ENCODE results near the gene TTC34. TPM values are rescaled to one million over a fixed set of nuclear protein-coding genes. Genes with fewer than 3 reads are reported as not detected.
"Not testable (repeated sequence)": the region's sequence is repeated elsewhere in the genome, so short reads cannot be mapped to it uniquely, and the experiment has no call there.

TTC34 gene
- total RNA-seq, 1 experiment from 2014 or later, result 0.20 TPM

DNA sequence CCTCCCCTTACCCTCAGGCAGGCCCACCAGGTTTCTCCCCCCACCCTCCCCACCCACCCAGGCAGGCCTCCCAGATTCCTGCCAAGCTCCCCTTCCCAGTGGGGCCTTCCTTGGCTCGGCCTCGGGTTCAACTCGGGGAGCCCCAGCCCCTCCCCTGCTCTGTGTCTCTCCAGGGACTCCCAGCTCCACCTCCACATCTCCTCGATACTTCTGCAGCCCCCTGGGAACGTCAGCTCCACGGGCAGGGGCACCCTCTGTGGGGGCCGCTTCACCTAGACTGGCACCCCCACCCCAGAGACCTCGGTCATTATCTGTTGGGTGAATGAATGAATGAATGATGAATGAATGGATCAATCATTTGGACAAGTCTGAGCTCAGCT, 169.5 kb downstream of the TTC34 start:
- DNase-seq (ENCODE audit: extremely low read depth, low read depth), result no peak

DNA sequence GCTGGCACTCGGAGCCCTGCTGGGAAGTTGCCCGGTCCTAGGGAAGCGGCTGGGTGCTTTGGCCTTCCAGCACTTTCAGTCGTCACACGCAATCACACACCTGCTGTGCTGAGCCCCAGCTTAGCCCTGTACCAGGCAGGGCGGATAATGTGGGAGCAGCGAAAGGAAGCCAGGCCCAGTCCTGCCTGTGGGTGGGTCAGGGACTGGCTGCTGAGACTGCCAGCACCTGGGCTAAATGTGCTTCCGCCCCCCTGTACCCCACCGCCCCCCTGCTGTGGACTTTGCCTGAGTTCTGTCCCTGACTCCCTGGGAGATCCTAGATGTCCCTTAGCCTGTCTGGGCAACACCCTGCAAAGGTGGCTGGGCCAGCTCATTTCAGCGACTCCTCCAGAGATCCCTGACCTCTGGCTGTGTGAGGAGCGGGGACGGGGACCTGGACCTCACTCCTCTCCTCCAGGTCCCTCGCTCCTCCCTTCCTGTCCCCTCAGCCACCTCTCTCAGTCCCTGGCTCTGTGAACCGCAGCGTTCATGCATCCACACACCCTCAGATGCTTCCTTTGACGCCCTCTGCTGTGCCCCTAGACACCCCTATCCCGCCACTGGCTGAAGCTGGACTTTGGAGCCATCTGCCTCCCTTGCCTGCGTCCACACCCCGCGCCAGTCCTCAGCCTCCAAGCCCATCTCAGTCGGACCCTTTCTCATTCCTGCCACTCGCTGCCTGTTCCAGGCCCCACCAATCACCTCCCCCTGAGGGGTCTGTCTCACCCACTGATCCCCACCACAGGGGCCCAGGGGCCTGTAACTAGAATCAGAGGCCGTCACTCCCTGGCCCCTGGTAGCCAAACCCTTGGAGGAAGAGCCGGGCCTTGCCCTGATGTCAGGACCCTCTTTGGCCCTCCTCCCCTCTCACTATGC, 170.1 kb downstream of the TTC34 start:
- DNase-seq (ENCODE audit: extremely low read depth, low read depth), result no peak

DNA sequence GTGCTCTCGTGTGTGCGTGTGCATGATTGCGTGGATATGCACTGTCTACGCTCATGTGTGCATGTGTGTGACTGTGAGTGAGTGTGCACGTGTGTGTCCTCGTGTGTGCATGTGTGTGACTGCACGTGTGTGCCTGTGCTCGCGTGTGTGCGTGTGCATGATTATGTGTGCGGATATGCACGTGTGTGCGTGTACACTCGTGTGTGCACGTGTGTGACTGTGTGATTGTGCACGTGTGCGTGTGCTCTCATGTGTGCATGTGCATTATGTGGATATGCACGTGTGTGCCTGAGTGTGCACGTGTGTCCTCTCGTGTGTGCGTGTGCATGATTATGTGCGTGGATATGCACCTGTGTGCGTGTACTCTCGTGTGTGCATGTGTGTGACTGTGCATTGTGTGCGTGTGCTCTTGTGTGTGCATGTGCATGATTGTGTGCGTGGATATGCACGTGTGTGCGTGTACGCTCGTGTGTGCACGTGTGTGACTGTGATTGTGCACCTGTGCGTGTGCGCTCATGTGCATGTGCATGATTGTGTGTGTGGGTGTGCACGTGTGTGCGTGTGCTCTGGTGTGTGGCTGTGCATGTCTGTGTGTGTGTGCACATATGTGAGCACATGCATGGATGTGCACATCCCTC, 170.9 kb downstream of the TTC34 start:
- DNase-seq (ENCODE audit: extremely low read depth, low read depth), result no peak

DNA sequence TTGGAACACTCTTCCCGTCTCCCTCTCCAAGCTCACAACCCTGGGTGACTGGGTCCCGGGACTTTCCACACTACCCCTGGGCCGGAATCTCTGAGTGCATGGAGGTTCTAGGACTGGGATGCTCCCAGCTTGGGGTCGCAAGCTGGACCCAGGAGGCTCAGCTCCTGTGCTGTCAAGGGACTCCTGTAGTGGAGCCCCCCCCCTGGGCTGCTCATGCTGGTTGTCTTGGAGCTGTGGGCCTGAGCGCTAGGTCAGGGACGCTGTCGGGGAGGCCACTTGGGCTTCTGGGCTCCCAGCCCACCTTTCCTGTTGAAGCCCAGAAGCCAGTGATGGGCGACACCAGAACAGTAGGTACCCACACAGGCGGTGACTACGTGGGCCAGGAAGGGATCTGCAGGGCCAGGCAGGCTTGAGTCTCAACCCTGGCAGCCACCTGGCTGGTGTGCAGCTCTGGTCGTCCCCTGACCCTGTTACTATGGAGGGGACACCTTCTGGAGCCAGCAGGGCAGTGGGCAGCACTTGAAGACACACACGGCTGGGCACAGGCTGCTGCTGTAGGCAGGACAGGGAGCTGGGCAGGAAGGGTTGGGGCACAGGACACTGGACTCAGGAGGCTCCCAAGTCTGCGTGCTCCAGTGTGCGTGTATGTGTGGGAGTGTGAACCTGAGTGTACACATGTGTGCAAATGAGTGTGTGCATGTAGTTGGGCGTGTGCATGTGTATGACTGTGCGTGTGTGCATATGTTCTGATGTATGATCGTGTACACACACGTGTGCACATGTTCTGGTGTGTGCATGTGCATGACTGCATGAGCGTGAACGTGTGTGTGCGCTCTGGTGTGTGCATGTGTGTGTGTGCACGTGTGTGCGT, 171.6 kb downstream of the TTC34 start:
- no peak for DNase-seq (ENCODE audit: extremely low read depth, low read depth)

DNA sequence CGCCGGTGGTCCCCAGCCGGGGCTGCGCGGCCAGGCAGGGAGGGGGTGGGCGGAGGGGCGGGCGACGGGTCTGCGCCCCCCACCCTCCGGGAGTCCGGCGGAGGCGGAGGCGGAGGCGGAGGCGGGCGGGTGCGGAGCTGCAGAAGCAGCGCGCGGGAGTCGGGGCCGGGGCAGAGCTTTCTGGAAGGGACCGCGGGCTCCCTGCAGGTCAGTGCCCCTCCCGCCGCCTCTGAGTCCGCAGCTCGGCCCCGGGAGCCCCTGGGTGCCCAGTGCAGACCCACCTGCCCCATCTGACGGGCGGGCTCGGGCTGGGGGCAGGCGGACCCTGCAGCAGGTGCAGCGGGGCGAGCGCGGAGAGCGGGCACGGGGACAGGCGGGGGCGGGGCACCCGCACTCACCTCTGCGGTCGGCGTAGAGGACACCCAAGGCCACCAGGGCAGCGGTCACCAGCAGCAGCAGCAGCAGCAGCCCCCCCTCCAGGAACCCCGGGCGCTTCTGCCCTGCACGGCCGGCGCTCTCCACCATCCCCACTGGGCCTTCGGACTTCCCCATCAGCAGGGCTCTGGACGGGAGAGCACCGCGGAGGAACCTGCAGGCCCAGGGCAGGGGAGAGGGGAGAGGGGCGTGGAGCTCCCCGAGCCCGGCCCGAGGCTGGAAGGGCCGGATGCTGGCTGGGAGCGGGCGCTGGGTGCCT, 172.4 kb downstream of the TTC34 start:
- no peak for DNase-seq (ENCODE audit: extremely low read depth, low read depth)

DNA sequence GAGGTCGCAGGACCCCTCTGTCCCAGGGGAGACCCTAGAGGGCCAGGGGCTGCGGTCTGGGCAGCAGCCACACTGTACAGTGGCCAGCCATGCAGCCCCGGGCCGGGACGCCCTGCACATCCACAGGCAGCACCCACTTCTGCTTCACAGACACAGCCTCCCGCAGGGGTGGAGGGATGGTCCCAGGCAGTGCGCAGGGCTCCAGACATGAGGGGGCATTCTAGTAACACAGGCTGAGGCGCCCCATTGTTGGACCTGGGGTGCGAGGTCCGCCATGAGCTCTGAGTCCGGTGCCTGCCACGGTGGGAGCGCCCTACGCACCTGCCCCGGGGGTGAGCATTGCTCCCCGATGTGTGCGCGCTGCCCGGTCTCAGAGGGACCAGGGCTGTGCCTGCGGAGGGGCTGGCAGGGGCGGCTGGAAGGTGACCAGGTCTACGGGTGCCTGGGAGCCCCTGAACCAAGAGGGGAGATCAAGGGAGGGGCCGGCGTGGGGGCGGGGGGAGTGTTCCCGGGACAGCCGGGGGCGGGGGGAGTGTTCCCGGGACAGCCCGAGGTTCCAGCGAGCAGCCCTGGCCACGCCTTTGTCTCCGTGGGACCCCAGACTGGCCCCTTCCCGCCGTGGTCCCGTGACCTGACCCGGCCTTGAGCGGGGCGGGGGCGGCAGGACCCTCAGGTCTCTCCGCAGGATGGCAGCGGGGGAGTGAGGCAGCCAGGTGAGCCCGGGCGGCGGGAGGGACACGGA, 173.1 kb downstream of the TTC34 start:
- DNase-seq (ENCODE audit: extremely low read depth, low read depth), result no peak

DNA sequence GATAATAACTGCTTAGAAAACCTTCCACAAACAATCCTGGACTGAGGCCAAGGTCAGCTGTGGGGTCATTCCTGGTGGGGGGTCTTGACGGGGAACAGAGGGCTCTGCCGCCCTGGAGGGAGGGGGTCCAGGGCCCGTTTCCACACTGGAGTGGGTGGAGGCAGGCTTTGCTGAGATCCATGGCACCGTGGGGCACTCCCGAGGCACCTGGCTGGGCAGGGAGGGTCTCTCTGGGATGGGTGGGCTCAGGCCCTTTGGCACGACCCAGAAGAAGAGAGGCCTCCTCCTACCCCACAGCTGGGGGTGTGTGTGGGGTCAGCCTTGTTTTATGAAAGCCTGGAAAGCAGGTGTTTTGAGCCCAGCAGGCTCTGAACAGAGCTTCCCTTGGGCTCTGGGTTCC, 173.7 kb downstream of the TTC34 start:
- no peak for DNase-seq (ENCODE audit: extremely low read depth, low read depth)

DNA sequence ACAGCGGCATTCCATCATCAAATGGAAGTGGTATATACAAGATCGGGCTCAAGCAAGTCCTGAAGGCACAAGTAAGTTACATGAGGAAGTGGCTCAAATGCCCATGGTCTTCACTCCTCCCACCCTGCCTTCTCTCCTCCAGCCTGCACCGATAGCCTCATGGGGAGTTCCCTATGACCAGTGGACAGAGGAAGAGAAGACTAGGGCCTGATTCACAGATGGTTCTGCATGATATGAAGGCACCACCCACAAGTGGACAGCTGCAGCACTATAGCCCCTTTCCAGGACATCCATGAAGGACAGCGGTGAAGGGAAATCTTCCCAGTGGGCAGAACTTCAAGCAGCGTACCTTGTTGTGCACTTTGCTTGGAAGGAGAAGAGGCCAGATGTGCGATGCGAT, 175.7 kb downstream of the TTC34 start:
- not testable (repeated sequence) for DNase-seq (ENCODE audit: extremely low read depth, low read depth)

DNA sequence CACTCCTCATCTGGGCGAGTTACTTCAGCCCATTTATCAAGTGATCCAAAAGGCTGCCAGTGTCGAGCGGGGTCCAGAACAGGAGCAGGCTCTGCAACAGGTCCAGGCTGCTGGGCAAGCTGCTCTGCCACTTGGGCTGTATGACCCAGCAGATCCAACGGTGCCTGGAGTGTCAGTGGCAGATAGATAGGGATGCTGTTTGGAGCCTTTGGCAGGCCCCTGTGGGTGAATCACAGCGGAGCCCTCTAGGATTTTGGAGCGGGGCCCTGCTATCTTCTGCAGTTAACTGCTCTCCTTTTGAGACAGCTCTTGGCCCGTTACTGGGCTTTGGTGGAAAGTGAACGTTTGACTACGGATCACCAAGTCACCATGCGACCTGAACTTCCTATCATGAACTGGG, 176.2 kb downstream of the TTC34 start:
- no peak for DNase-seq (ENCODE audit: extremely low read depth, low read depth)

DNA sequence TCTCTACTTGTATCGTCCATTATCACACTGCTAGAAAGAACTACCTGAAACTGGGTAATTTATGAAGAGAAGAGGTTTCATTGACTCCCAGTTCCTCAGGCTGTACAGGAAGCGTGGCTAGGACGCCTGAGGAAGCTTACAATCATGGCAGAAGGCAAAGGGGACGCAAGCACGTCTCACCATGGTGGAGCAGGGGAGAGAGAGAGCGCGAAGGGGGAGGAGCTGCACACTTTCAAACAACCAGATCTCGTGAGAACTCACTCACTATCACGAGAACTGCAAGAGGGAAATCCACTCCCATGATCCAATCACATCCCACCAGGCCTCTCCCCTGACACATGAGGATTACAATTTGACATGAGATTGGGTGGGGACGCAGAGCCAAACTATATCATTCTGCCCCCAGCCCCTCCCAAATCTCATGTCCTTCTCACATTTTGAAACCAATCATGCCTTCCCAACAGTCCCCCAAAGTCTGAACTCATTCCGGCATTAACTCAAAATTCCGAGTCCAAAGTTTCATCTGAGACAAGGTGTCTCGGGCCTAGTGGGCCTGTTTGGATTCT, 176.7 kb downstream of the TTC34 start:
- no peak for DNase-seq (ENCODE audit: extremely low read depth, low read depth)

DNA sequence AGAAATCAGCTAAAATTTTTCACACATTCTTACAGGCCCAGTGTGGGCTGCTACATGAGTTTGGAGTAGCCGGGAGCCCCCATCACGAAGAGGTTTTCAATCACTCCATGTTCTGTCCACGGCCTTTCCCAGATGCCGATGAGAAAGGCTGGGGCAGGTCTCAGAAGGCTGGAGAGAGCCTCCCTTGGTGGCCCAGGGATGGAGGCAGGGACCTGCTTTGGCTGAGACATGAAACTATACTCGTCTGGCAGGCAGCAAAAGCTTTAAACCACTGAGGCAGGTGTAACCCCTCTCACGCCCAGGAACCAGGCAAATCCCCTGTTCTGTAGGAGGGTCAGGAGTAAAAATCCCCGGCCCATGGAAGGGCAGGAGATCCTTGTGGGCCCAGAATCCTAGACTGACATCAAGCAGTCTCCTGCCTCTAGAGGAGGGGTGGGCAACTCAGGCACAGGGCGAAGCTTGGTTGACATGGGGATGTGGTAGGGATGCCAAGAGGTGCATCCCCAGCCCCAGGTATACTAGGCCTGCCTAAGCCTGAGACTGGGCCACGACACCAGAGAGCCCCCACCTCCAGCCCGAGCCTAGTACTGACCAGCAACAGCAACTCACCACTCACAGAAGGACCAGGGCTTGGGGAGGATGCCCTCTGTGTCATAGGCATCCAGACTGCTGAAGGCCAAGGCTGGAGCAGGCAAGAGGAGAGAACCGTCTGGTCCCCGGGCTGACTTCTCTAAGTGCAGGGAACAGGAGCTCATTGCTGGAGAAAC, 177.7 kb downstream of the TTC34 start:
- DNase-seq (ENCODE audit: extremely low read depth, low read depth), result no peak

DNA sequence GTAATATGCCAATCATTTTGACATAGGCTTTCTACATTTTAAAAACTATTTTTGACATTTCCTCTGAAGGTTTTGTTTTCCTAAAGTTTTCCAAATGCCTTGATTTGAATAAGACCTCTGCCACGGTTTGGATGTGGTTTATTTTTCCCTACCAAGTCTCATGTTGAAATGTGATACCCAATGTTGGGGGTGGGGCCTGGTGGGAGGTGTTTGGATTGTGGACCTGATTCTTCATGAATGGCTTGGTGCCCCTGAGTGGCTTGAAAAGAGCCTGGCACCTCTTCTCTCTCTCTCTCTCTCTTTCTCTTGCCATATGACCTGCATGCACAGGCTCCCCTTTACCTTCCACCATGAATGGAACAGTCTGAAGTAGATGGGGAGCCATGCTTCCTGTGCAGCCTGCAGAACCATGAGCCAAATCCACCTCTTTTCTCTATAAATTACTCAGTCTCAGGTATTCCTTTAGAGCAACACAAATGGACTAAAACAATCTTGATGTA, 183.5 kb downstream of the TTC34 start:
- no peak for DNase-seq (ENCODE audit: extremely low read depth, low read depth)

DNA sequence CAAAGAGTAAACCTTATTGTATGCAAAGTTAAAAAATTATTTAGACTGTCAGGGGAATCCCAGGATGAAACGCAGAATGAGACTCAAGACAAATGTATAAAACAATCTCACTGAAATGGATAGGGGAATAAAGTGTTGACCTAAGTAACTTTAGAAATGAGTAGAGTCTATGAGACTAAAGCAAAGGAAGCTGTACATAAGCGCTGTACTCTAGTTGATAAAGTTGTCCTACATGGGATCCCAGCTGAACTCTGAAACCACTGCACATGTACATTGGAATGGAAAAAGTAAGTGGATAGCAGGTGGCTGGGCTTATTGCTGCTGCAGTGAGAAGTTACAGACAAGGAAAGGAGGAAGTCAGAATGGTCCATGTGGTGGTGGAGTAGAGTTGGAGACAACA, 187.3 kb downstream of the TTC34 start:
- no peak for DNase-seq (ENCODE audit: extremely low read depth, low read depth)

DNA sequence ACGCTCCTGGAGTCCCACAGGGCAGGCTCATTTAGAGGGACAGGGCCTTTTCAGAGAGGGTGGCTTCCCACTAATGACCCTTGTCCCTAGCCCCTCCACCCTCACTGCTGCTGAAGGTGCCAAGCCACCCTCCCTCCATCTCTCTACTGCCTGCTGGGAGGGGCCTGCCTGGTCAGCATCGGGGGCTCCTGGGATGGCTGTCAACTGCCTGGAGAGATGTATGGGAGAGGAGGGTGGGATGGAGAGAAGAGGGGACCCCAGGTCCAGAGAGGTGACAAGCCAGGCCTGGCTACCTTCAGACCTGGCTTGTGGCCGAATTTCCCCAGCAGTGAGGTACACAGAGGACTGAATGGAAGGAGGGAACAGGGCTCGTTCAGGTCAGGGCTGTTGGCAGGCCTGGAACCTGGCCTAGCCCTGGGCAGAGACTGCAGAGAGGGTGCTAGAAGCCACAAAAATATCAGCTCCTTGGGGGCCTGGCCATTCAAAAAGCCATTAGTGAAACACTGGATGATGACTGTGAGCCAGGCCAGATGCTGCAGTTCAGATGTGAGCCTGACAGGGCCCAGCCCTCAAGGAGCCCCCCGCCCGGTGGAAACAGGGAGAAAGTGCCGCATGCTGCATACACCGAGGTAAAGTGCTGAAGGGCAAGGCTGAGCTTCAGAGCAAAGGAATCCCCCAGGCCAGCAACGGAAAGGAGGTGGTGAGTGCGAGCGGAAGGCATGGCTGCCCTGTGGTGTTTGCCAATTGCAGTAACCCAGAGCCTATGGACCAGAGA, 188.7 kb downstream of the TTC34 start:
- no peak for DNase-seq (ENCODE audit: extremely low read depth, low read depth)

DNA sequence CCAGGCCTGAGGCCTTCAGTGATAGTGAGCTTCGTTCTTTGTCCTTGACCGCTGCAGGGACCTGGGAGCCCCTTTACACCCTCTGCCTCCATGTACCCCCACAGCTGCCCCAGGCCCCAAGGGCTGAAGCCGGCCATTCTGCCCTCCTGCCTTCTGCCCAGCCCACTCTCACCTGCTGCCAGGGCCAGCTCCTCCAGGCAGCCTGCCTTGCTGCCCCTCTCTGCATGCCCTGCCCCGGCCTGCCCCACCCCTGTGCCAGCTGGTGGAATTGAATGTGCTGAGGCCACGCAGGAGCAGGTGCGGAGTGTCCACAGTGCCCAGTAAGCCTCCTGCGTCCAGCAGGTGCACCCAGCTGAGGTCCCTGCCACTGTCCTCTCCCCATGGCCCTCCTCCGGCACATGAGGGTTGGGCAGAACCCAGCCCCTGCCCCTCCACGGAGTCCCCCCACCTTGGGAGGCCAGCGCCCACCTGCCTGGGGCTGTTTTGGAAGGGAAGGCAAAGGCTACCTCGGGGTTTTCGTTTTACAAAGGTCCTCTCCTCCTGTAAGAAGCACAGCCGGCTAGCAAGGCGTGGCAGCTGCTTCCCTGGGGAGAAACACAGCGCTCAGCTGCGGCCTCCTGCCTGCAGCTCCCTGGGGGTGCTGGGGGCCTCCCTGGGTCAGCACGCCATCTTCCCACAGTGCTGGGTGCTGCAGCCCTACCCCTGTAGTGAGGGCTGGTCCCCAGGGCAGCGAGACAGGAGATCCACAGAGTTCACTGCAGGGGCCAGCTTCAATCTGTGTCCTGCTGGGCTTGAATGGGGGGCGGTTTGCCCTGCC, 189.7 kb downstream of the TTC34 start:
- no peak for DNase-seq (ENCODE audit: extremely low read depth, low read depth)

DNA sequence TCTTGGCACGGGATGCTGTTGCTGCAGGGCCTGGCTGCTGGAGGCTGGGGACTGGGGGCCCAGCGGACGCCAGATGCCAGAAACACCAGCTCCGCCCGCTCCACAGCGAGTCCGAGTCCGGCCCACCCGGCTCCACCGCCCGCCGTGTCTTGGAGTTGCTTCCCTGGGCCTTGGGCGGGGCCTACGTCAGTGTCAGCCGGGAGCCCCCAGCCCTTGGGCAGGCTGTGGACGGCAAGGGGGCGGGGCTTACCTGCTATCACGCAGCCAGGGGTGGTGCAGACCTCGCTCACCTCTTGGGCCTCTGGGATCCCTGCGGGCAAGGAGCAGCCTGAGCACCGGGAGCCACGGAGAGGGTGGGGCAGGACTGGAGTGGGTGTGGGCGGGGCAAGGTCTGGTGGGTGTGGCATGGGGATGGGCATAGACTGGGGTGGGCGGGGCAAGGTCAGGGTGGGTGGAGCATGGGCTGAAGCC, 190.4 kb downstream of the TTC34 start:
- no peak for DNase-seq (ENCODE audit: extremely low read depth, low read depth)

Measured in NCI-H460 (cell line).